ENCODE results near the gene MORN5.
A peak's percentile ranks its signal among the peaks of the same experiment; 100 is the strongest.

MORN5 gene

DNA sequence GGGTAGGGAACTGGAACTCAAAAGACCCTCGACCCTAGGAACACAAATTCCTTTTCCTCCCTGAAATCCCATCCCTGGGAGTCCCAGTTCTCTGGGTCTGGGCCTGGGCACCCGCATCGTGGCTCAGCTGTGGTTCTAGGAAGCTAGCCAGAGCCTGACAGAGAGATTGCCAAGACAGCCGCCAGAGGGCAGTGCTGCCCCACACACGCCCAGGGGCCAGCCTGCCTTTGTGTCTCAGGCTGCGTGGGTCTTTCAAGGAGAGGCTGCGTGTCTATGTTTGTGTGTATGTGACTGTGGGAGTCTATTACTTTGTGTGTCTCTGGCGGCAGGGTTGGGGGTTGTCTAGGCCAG, 34.6 kb upstream of the MORN5 start:
- peak; percentile 83 for DNase-seq

- no peak for DNase-seq
Measured at GRCh38 chr9:122125509-122126330, 34.0 kb upstream of the MORN5 start.

GRCh38 chr9:122126331-122127261, 33.1 kb upstream of the MORN5 start:
- DNase-seq: no peak

GRCh38 chr9:122127396-122127798, 32.3 kb upstream of the MORN5 start:
- DNase-seq: no peak

- DNase-seq: no peak
Measured at GRCh38 chr9:122128007-122128968, 31.4 kb upstream of the MORN5 start.

DNA sequence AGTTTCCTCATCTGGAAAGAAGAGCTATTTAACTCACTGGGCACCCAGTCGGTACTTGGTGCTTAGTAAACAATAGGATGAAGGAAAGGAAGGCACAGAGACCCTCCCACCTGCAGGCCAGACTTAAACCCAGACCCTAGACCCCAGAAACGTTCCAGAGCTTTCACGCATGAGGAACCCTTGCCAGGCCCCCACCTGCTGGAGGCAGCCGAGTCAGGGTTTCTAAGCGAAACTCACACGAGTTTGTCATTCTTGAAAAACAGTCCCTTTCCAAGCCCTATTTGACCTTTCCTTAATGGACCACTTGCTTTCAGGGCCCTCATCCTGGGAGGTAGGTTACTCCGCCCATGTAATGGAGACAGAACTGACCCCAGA, 30.8 kb upstream of the MORN5 start:
- no peak for DNase-seq

GRCh38 chr9:122129969-122130368, 29.7 kb upstream of the MORN5 start:
- no peak for DNase-seq

DNA sequence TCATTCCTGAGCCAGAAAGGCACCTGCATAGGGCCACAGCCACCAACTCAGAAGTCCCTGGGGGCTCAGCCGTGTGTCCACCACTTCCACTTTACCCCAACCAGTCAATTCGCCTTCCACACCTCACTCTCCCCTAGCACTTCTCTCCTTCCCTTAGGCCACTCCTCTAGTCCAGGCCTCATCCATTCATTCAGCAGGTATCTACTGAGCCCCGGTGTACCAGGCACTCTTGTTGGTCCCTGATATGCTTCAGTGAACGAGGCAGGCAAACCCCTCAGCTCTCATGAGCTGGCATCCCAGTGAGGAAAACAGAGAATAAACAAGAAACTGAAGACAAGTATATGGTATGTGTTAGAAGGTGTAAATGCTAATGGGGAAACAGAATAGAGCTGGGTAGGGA, 28.9 kb upstream of the MORN5 start:
- DNase-seq: no peak

GRCh38 chr9:122131401-122132001, 28.2 kb upstream of the MORN5 start:
- DNase-seq: no peak

- no peak for DNase-seq
Measured at GRCh38 chr9:122132539-122132938, 27.2 kb upstream of the MORN5 start.

GRCh38 chr9:122133263-122133983, 26.3 kb upstream of the MORN5 start:
- no peak for DNase-seq

- no peak for DNase-seq
Measured at GRCh38 chr9:122133984-122134535, 25.6 kb upstream of the MORN5 start.

- no peak for DNase-seq
Measured at GRCh38 chr9:122134822-122135528, 24.7 kb upstream of the MORN5 start.

DNA sequence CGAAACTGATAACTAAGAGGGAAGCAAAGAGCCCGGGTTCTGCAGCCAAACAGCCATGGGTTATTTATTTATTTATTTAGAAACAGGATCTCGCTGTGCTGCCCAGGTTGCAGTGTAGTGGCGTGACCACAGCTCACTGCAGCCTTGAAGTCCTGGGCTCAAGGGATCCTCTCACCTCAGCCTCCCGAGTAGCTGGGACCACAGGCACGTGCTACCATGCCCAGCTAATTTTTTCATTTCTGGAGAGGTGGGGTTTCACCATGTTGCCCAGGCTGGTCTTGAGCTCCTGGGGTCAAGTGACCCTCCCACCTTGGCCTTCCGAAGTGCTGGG, 24.2 kb upstream of the MORN5 start:
- DNase-seq: no peak

DNA sequence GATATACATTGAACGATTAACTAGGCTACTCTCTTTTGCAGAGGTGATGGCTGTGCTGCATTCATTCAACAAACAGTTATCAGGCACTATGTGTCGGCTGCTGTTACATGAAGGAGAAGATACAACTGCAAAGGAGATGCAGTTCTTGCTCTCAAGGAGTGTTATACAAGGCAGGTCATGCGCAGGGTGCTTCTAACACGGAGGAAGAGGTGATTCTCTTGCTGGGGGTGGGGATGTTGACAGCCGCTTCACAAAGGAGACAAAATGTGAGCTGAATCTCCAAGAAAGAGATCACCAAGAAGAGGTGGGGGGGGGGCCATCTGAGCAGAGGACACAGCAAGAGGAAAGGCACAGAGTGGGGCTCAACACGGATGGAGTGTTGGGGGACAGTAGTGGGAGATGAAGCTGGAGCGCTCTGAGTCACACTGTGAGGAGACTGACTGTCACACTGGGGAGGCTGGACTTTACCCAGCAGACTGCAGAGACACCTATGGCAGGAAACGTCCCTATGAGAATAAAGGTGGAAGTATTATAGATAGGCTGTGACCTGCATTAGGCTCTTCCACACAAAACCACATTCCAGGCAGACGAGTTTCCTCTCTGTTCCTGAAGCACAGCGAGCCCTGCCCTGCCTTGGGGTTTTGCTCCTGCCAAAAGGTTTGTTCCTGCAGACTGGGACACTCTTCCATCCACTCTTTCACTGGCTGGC, 21.0 kb upstream of the MORN5 start:
- DNase-seq: no peak

GRCh38 chr9:122140368-122141193, 19.1 kb upstream of the MORN5 start:
- no peak for DNase-seq

GRCh38 chr9:122141671-122142070, 18.0 kb upstream of the MORN5 start:
- DNase-seq: no peak

DNA sequence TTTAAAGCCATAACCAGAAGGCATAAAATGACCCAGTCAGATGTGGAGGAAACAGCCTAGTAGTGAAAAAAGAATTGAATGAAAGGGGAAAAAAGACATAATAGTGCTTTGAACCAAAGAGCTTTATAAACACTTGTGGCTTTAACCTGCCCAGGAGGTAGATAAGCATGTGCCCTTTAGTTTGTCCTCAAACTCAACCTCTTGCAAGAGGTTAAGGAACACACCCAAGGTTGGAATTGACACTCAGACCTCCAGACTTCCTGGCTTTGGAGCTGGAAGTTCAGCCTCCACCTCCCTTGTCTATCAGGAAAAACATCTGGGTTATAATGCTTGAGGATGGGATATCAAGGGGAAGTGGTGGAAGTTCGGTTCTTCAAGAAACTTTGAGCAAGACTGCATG, 16.4 kb upstream of the MORN5 start:
- DNase-seq: no peak

GRCh38 chr9:122143876-122144405, 15.8 kb upstream of the MORN5 start:
- DNase-seq: no peak
